Measurements from ENCODE around the gene NPIPB6.

NPIPB6 gene

GRCh38 chr16:28321700-28322411 is 41.5 kb downstream of the NPIPB6 start:
- DNase-seq: peak; percentile 36

GRCh38 chr16:28320741-28321140 is 42.6 kb downstream of the NPIPB6 start:
- DNase-seq: no peak

- no peak for DNase-seq
Measured at GRCh38 chr16:28320023-28320561, 43.2 kb downstream of the NPIPB6 start.

- no peak for DNase-seq
Measured at GRCh38 chr16:28319476-28320022, 43.8 kb downstream of the NPIPB6 start.

GRCh38 chr16:28318042-28318744 is 45.1 kb downstream of the NPIPB6 start:
- DNase-seq: no peak

GRCh38 chr16:28317040-28317880 is 46.0 kb downstream of the NPIPB6 start:
- DNase-seq: peak; percentile 76

- DNase-seq: no peak
Measured at GRCh38 chr16:28316054-28316453, 47.3 kb downstream of the NPIPB6 start.

GRCh38 chr16:28313587-28313986 is 49.7 kb downstream of the NPIPB6 start:
- DNase-seq: no peak

GRCh38 chr16:28312327-28312726 is 51.0 kb downstream of the NPIPB6 start:
- no peak for DNase-seq

- peak; percentile 30 for DNase-seq
Measured at GRCh38 chr16:28311913-28312312, 51.4 kb downstream of the NPIPB6 start.

- DNase-seq: no peak
Measured at GRCh38 chr16:28311413-28311812, 51.9 kb downstream of the NPIPB6 start.

- no peak for DNase-seq
Measured at GRCh38 chr16:28310796-28311195, 52.5 kb downstream of the NPIPB6 start.

GRCh38 chr16:28309811-28310311 is 53.4 kb downstream of the NPIPB6 start:
- DNase-seq: no peak

GRCh38 chr16:28308794-28309584 is 54.3 kb downstream of the NPIPB6 start:
- no peak for DNase-seq

- no peak for DNase-seq
Measured at GRCh38 chr16:28307936-28308335, 55.4 kb downstream of the NPIPB6 start.

- peak; percentile 53 for DNase-seq
Measured at GRCh38 chr16:28304214-28304613, 59.1 kb downstream of the NPIPB6 start.

GRCh38 chr16:28303132-28303531 is 60.2 kb downstream of the NPIPB6 start:
- DNase-seq: no peak

- DNase-seq: no peak
Measured at GRCh38 chr16:28301620-28302019, 61.7 kb downstream of the NPIPB6 start.

GRCh38 chr16:28301154-28301553 is 62.2 kb downstream of the NPIPB6 start:
- no peak for DNase-seq

GRCh38 chr16:28300327-28300726 is 63.0 kb downstream of the NPIPB6 start:
- no peak for DNase-seq

GRCh38 chr16:28298511-28298878 is 64.8 kb downstream of the NPIPB6 start:
- no peak for DNase-seq
